SIG-M5 (cell line): ENCODE data around the gene MAP3K3.

Experiments
- DNase-seq: peaks from one replicate; lab custom pipeline; 2025; lab: John Stamatoyannopoulos, UW

Gene MAP3K3

GRCh38 chr17:63622574-63623390, 565 bp downstream of the MAP3K3 start:
- no peak for DNase-seq

GRCh38 chr17:63623786-63624530, 1.7 kb downstream of the MAP3K3 start:
- DNase-seq, result no peak

- DNase-seq, result no peak
Observed at GRCh38 chr17:63624531-63624880, 2.3 kb downstream of the MAP3K3 start.

- no peak for DNase-seq
Observed at GRCh38 chr17:63626551-63627180, 4.4 kb downstream of the MAP3K3 start.

- no peak for DNase-seq
Observed at GRCh38 chr17:63629627-63630026, 7.4 kb downstream of the MAP3K3 start.

GRCh38 chr17:63631062-63631461, 8.8 kb downstream of the MAP3K3 start:
- DNase-seq, result no peak

- no peak for DNase-seq
Observed at GRCh38 chr17:63631626-63632025, 9.4 kb downstream of the MAP3K3 start.

- DNase-seq, result no peak
Observed at GRCh38 chr17:63633742-63634141, 11.5 kb downstream of the MAP3K3 start.

GRCh38 chr17:63634163-63634562, 11.9 kb downstream of the MAP3K3 start:
- DNase-seq, result no peak

- no peak for DNase-seq
Observed at GRCh38 chr17:63634816-63635215, 12.6 kb downstream of the MAP3K3 start.

GRCh38 chr17:63635290-63635689, 13.1 kb downstream of the MAP3K3 start:
- DNase-seq, result no peak

- no peak for DNase-seq
Observed at GRCh38 chr17:63635787-63636186, 13.6 kb downstream of the MAP3K3 start.

GRCh38 chr17:63639125-63639524, 16.9 kb downstream of the MAP3K3 start:
- no peak for DNase-seq

GRCh38 chr17:63640038-63640437, 17.8 kb downstream of the MAP3K3 start:
- no peak for DNase-seq

- DNase-seq, result no peak
Observed at GRCh38 chr17:63641692-63642448, 19.7 kb downstream of the MAP3K3 start.

GRCh38 chr17:63644846-63645245, 22.6 kb downstream of the MAP3K3 start:
- no peak for DNase-seq

- DNase-seq, result no peak
Observed at GRCh38 chr17:63645775-63646487, 23.7 kb downstream of the MAP3K3 start.

- DNase-seq, result peak; percentile 67
Observed at GRCh38 chr17:63646488-63646806, 24.2 kb downstream of the MAP3K3 start.

GRCh38 chr17:63647065-63647725, 25.0 kb downstream of the MAP3K3 start:
- DNase-seq, result no peak

GRCh38 chr17:63647936-63648335, 25.7 kb downstream of the MAP3K3 start:
- DNase-seq, result no peak

GRCh38 chr17:63649813-63650212, 27.6 kb downstream of the MAP3K3 start:
- no peak for DNase-seq
